PFSK-1 (cell line): ENCODE measurements around the gene EPB41L4A.

Experiments
- FOXP2 ChIP-seq: optimal IDR thresholded peaks from 2 replicates; pipeline ENCODE3; 2011; ENCODE audit warnings: borderline replicate concordance, control low read depth, inconsistent platforms; ENCODE audit not compliant: insufficient read depth; ENCODE audit errors: extremely low read length, extremely low read depth
- POLR2AphosphoS5 ChIP-seq: IDR thresholded peaks from 2 replicates; pipeline ENCODE4 v1.6.1; 2012; ENCODE audit warnings: low read depth, mild to moderate bottlenecking, control low read depth, low read length, moderate library complexity
- SIN3A ChIP-seq: IDR thresholded peaks from 2 replicates; pipeline ENCODE4 v1.6.1; 2012; ENCODE audit warnings: mild to moderate bottlenecking, low read length, moderate library complexity, borderline replicate concordance; ENCODE audit not compliant: insufficient read depth
- TAF1 ChIP-seq: IDR thresholded peaks from 2 replicates; pipeline ENCODE4 v1.6.1; 2012; ENCODE audit warnings: low read length, control low read depth, borderline replicate concordance; ENCODE audit not compliant: insufficient read depth
- TF ChIP-seq, protein P1 (sequence below), 2 experiments: IDR thresholded peaks; 2 replicates each; pipeline versions ENCODE4 v1.6.1 to v1.8.0; 2011 to 2012; ENCODE audit warnings: low read depth in 2 of 2, low read length in 2 of 2, control low read depth in 1 of 2, inconsistent platforms in 1 of 2, mild to moderate bottlenecking in 1 of 2, moderate library complexity in 1 of 2; ENCODE audit not compliant: insufficient read depth in 1 of 2

The EPB41L4A gene

DNA sequence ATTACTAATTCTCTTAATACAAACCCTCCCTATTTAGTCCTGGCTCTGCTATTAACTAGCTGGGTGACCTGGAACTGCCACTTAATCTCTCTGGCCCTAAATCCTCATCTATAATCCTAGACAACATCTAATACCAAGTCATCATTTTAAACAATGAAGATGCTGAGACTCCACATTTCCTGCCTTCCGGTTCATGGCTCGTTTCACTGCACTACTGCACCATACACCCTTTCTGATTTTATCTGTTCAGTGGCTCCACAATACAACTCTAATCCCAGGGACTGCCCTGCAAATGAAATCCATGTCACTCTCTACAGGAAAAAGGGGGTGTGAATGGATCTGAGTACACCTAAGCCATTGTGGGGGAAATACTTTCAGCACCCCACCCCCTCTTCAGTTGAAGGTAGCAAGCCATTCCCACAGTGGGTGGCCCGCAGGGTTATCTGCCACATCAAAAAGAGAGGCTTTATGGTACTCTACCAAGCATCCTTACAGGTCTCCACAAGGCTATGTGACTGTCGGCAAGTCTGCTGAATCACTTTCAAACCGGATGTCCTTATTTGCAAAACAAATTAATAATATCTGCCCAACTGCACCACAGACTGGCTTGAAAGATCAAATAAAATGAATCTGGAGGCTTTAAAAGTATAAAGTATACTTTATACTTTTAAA lies 89.5 kb downstream of the EPB41L4A start:
- no peak for TF ChIP-seq TAF1
- no peak for TF ChIP-seq SIN3A
- TF ChIP-seq POLR2AphosphoS5 = no peak
- TF ChIP-seq, protein P1, sequence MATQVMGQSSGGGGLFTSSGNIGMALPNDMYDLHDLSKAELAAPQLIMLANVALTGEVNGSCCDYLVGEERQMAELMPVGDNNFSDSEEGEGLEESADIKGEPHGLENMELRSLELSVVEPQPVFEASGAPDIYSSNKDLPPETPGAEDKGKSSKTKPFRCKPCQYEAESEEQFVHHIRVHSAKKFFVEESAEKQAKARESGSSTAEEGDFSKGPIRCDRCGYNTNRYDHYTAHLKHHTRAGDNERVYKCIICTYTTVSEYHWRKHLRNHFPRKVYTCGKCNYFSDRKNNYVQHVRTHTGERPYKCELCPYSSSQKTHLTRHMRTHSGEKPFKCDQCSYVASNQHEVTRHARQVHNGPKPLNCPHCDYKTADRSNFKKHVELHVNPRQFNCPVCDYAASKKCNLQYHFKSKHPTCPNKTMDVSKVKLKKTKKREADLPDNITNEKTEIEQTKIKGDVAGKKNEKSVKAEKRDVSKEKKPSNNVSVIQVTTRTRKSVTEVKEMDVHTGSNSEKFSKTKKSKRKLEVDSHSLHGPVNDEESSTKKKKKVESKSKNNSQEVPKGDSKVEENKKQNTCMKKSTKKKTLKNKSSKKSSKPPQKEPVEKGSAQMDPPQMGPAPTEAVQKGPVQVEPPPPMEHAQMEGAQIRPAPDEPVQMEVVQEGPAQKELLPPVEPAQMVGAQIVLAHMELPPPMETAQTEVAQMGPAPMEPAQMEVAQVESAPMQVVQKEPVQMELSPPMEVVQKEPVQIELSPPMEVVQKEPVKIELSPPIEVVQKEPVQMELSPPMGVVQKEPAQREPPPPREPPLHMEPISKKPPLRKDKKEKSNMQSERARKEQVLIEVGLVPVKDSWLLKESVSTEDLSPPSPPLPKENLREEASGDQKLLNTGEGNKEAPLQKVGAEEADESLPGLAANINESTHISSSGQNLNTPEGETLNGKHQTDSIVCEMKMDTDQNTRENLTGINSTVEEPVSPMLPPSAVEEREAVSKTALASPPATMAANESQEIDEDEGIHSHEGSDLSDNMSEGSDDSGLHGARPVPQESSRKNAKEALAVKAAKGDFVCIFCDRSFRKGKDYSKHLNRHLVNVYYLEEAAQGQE (IDR thresholded peaks at IDR 0.05; ENCODE audit: insufficient read depth in 1 of 2, low read depth in 2 of 2, low read length in 2 of 2) = no peak
- no peak for TF ChIP-seq FOXP2

DNA sequence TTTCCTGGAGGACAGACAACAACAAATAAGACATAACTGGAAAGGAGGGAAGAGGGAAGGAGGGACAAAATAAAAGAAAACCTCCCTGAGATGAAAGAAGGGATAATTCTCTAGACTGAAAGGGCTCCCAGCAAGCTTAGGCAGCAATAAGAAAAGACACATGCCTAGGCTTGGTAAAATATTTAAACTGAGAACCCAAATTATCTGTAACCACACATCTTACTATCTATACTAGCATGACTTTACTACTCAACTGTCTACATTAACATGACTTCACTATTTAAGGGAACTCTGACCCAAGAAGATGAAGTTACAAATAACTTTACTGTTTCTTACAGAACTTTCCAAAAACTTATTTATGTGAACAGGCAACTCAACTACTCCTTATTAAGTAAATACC lies 95.9 kb downstream of the EPB41L4A start:
- no peak for TF ChIP-seq TAF1
- TF ChIP-seq, protein P1 (IDR thresholded peaks at IDR 0.05; ENCODE audit: insufficient read depth in 1 of 2, low read depth in 2 of 2, low read length in 2 of 2) = no peak
- TF ChIP-seq FOXP2 = no peak
- TF ChIP-seq SIN3A = no peak
- TF ChIP-seq POLR2AphosphoS5 = no peak

DNA sequence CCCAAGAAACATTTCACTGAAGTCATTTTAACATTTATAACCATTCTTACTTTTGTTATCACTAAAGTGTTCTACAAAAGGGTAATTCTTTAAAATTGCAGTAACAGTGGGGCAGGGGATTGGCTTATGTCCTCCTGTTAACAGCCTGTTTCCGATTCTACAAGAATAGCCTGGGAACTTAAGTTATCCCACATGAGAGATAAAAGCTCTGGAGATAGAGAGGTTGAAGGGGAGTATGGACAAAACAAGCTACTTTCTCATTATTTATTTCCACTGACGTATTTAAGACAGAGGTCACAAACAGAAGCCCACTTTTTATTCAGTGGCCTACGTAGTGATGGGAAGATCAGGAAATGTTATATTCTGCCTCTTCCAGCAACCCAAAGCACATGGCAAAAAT lies 98.7 kb downstream of the EPB41L4A start:
- TF ChIP-seq SIN3A = no peak
- TF ChIP-seq, protein P1 (IDR thresholded peaks at IDR 0.05; ENCODE audit: insufficient read depth in 1 of 2, low read depth in 2 of 2, low read length in 2 of 2) = no peak
- no peak for TF ChIP-seq FOXP2
- no peak for TF ChIP-seq TAF1
- no peak for TF ChIP-seq POLR2AphosphoS5

DNA sequence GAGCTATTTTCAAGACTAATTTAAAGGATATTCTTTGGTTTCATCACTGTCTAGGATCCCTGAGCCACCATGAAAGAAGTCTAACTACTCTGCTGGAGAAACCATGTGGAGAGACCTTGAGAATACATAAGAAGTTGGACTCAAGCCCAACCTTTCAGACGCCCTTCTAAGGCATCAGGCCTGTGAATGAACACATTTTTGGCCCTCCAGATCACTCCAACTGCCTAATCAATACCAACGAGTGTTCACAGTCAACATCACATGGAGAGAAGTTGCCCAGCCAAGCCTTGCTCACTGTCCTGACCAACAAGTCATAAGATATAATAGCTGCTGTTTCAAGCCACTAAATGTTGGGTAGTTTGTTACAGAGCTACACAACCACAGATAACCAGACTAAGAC lies 100.7 kb downstream of the EPB41L4A start:
- TF ChIP-seq POLR2AphosphoS5 (no peak), TAF1 (no peak)

DNA sequence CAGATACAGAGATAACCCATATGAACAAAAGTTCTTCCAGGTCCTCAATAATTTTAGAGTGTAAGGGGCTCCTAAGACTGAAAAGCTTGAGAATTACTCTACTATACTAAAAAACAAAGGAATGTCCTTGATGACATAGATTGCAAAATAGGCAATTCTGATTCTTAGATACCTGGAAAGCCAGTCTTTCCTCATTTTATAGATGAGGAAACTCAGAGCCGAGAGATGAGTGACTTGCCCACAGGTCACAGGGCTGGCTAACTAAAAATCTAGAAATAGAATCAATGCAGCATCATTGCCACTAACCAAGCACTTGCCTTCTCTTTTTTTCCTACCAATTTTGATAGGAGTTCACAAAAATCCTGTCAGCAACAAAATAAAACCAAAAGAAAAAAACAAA lies 101.2 kb downstream of the EPB41L4A start:
- no peak for TF ChIP-seq SIN3A
- no peak for TF ChIP-seq FOXP2
- TF ChIP-seq, protein P1 (IDR thresholded peaks at IDR 0.05; ENCODE audit: insufficient read depth in 1 of 2, low read depth in 2 of 2, low read length in 2 of 2) = no peak
- no peak for TF ChIP-seq TAF1
- TF ChIP-seq POLR2AphosphoS5 = no peak
